Gastrocnemius medialis (tissue), 4 donors: ENCODE data around the gene NTN3. TPM values are rescaled to one million over a fixed set of nuclear protein-coding genes. Genes with fewer than 3 reads are reported as not detected.
"Not testable (repeated sequence)": the region's sequence is repeated elsewhere in the genome, so short reads cannot be mapped to it uniquely, and the experiment has no call there.

ENCODE experiments used
- ATAC-seq, 2 donors: fragments of 150-250 bp; one replicate each; pipeline ENCODE4 v1.9.1; 2016
- DNase-seq, 2 donors: peaks; one replicate each; pipeline ENCODE4 v3.0.0-alpha.2; 2019
- H3K27ac ChIP-seq, 4 donors: fragments of 200-600 bp; sonication (generic); 1 replicate in 1 of 4; 2 replicates in 3 of 4; pipeline ENCODE4 v1.5.1; 2016 to 2018; ENCODE audit warnings: mild to moderate bottlenecking in 2 of 4, moderate library complexity in 1 of 4
- H3K27me3 ChIP-seq, 3 donors: fragments of 200-600 bp; sonication (generic) in 2 of 3; 1 replicate in 1 of 3; 2 replicates in 2 of 3; pipeline versions ENCODE4 v1.5.1 to v1.6.0; 2016 to 2019; ENCODE audit warnings: mild to moderate bottlenecking in 1 of 3, moderate library complexity in 1 of 3
- H3K36me3 ChIP-seq, 2 donors: fragments of 200-600 bp; sonication (generic) in 1 of 2; one replicate each; pipeline ENCODE4 v1.5.1; 2017 to 2018
- H3K4me1 ChIP-seq, 2 donors: fragments of 200-600 bp; sonication (generic) in 1 of 2; one replicate each; pipeline ENCODE4 v1.5.1; 2016 to 2017; ENCODE audit warnings: mild to moderate bottlenecking in 2 of 2
- H3K4me3 ChIP-seq, 4 donors: fragments of 200-600 bp; sonication (generic) in 3 of 4; 1 replicate in 1 of 4; 2 replicates in 3 of 4; pipeline ENCODE4 v1.5.1; 2016 to 2019; ENCODE audit warnings: mild to moderate bottlenecking in 2 of 4
- H3K9me3 ChIP-seq, 3 donors: fragments of 200-600 bp; sonication (generic) in 2 of 3; 1 replicate in 1 of 3; 2 replicates in 2 of 3; pipeline ENCODE4 v1.5.1; 2016 to 2019
- CTCF ChIP-seq, 5 experiments: fragments of 450-650 bp in 3 of 5; fragments of 200-600 bp in 2 of 5; sonication (generic) in 2 of 5; IDR thresholded peaks in 4 of 5; conservative IDR thresholded peaks in 1 of 5; 1 replicate in 4 of 5; 2 replicates in 1 of 5; pipeline ENCODE4 v1.5.1; 2016 to 2019; ENCODE audit warnings: antibody characterized with exemption in 5 of 5, mild to moderate bottlenecking in 3 of 5, moderate library complexity in 3 of 5
- POLR2A ChIP-seq, 2 donors: fragments of 450-650 bp; IDR thresholded peaks; one replicate each; pipeline ENCODE4 v1.6.1; 2017; ENCODE audit warnings: antibody characterized with exemption in 2 of 2, mild to moderate bottlenecking in 2 of 2, moderate library complexity in 2 of 2
- in situ Hi-C, 4 donors: fragments of 200-750 bp; cut with MboI; loops; one replicate each; pipeline versions ENCODE4 v1.15.0 to v1.8.0; 2017; ENCODE audit warnings: low sequenced_read_pairs in 4 of 4
- intact Hi-C: fragments of 100-400 bp; cut with DNase I; formaldehyde crosslinking; loops from one replicate; pipeline ENCODE4 v1.15.1; 2023; ENCODE audit warnings: low total_unique reads
- total RNA-seq, 4 donors: library from RNA; depleted of rRNA; stranded (reverse); fragments of >200 nt; gene quantifications; one replicate each; pipeline versions ENCODE4 v1.1.0 to v1.2.3, GENCODE V29; 2016

The NTN3 gene
- total RNA-seq, 4 donors from 2014 or later = not detected

GRCh38 chr16:2477327-2477726, 6.2 kb downstream of the NTN3 start:
- no peak overlapping the region for H3K4me3 ChIP-seq
- intact Hi-C loops = no loop called here
- peaks cover 8 to 12% (median 11%) of the 10 kb centered on the region in 3 donors for H3K27me3 ChIP-seq
- DNase-seq (no peak), ATAC-seq (no peak)
- in situ Hi-C loops = loop anchor here in 1 of 4 donors (25.0 kb wide), 1 partner anchor 140 kb away; the partner anchor contains the start of gene ABCA3
- H3K4me1 ChIP-seq = peaks cover 8 to 10% of the 10 kb centered on the region in 2 donors
- no peaks in the 10 kb centered on the region for H3K9me3 ChIP-seq
- TF ChIP-seq POLR2A (IDR thresholded peaks at IDR 0.05) (no peak), CTCF (IDR thresholded peaks at IDR 0.05 in 4 of 5, conservative IDR thresholded peaks at IDR 0.05 in 1 of 5) (no peak)
- no peaks in the 10 kb centered on the region for H3K36me3 ChIP-seq
- no peak overlapping the region for H3K27ac ChIP-seq

GRCh38 chr16:2478279-2478678, 7.2 kb downstream of the NTN3 start:
- in situ Hi-C loops (loop anchor here in 1 of 4 donors (25.0 kb wide), 1 partner anchor 141 kb away; the partner anchor contains the start of gene ABCA3), intact Hi-C loops (no loop called here)
- TF ChIP-seq CTCF (IDR thresholded peaks at IDR 0.05 in 4 of 5, conservative IDR thresholded peaks at IDR 0.05 in 1 of 5) (no peak), POLR2A (IDR thresholded peaks at IDR 0.05) (no peak)
- Histone ChIP-seq H3K4me3 (no peak overlapping the region), H3K27ac (no peak overlapping the region), H3K27me3 (peaks cover 0 to 3% (median 2%) of the 10 kb centered on the region in 3 donors), H3K4me1 (peaks cover 17 to 20% of the 10 kb centered on the region in 2 donors), H3K9me3 (no peaks in the 10 kb centered on the region), H3K36me3 (no peaks in the 10 kb centered on the region)
- ATAC-seq (no peak), DNase-seq (no peak)

- not testable (repeated sequence) for DNase-seq, H3K4me3 ChIP-seq, ATAC-seq, H3K36me3 ChIP-seq, H3K27me3 ChIP-seq, H3K27ac ChIP-seq, H3K9me3 ChIP-seq
- intact Hi-C loops = loop anchor here (5.0 to 10.0 kb wide), 2 partner anchors 55 to 138 kb away; partner anchors contain the start of genes ABCA3 and CCNF
- H3K4me1 ChIP-seq = peaks cover 27 to 37% of the 10 kb centered on the region in 2 donors
- in situ Hi-C loops = loop anchor here in 1 of 4 donors (25.0 kb wide), 1 partner anchor 143 kb away; the partner anchor contains the start of gene ABCA3
These were observed 8.9 kb downstream of the NTN3 start for GRCh38 chr16:2479996-2480395.

- no peak overlapping the region for H3K4me3 ChIP-seq
- no peaks in the 10 kb centered on the region for H3K9me3 ChIP-seq
- no peak overlapping the region for H3K27ac ChIP-seq
- no peak for ATAC-seq
- peaks cover 26 to 38% of the 10 kb centered on the region in 2 donors for H3K4me1 ChIP-seq
- in situ Hi-C loops (loop anchor here in 1 of 4 donors (25.0 kb wide), 1 partner anchor 144 kb away; the partner anchor contains the start of gene ABCA3), intact Hi-C loops (loop anchor here (5.0 to 10.0 kb wide), 2 partner anchors 56 to 139 kb away; partner anchors contain the start of genes ABCA3 and CCNF)
- DNase-seq = no peak
- no peaks in the 10 kb centered on the region for H3K36me3 ChIP-seq
- no peaks in the 10 kb centered on the region for H3K27me3 ChIP-seq
- TF ChIP-seq CTCF (IDR thresholded peaks at IDR 0.05 in 4 of 5, conservative IDR thresholded peaks at IDR 0.05 in 1 of 5) (no peak), POLR2A (IDR thresholded peaks at IDR 0.05) (no peak)
These were observed 9.9 kb downstream of the NTN3 start for GRCh38 chr16:2480948-2481347.

GRCh38 chr16:2481676-2482075, 10.6 kb downstream of the NTN3 start:
- TF ChIP-seq POLR2A (IDR thresholded peaks at IDR 0.05) (no peak), CTCF (IDR thresholded peaks at IDR 0.05 in 4 of 5, conservative IDR thresholded peaks at IDR 0.05 in 1 of 5) (no peak)
- intact Hi-C loops (loop anchor here (1.0 to 10.0 kb wide), 3 partner anchors 14 to 139 kb away; partner anchors contain the start of genes ABCA3 and CCNF), in situ Hi-C loops (loop anchor here in 1 of 4 donors (25.0 kb wide), 1 partner anchor 144 kb away; the partner anchor contains the start of gene ABCA3)
- peaks cover 23 to 40% of the 10 kb centered on the region in 2 donors for H3K4me1 ChIP-seq
- no peaks in the 10 kb centered on the region for H3K27me3 ChIP-seq
- DNase-seq (no peak), ATAC-seq (no peak)
- no peaks in the 10 kb centered on the region for H3K9me3 ChIP-seq
- H3K4me3 ChIP-seq = no peak overlapping the region
- H3K27ac ChIP-seq = no peak overlapping the region
- no peaks in the 10 kb centered on the region for H3K36me3 ChIP-seq
